Activated T-cell treated with anti-CD3 and anti-CD28 coated beads, Interleukin-2, amount 50 U/mL, for 4 hours (primary cell): ENCODE data around the gene KLK3. TPM values are rescaled to one million over a fixed set of nuclear protein-coding genes. Genes with fewer than 3 reads are reported as not detected.
"Not testable (repeated sequence)": the region's sequence is repeated elsewhere in the genome, so short reads cannot be mapped to it uniquely, and the experiment has no call there.

Source experiments
- ATAC-seq, 2 donors: fragments of 200-7000 bp; cut with Tn5 transposase; one replicate each; pipeline ENCODE4 v1.10.0; 2021
- DNase-seq: peaks from one replicate; pipeline ENCODE4 v3.0.0-alpha.2; 2020
- H3K27me3 Mint-ChIP-seq: one replicate; pipeline ENCODE4 v1.8.0; 2021; ENCODE audit warnings: low read depth, mixed read lengths
- H3K36me3 Mint-ChIP-seq: one replicate; pipeline ENCODE4 v1.8.0; 2022; ENCODE audit warnings: mixed read lengths; ENCODE audit not compliant: insufficient read depth
- H3K4me1 Mint-ChIP-seq: one replicate; pipeline ENCODE4 v1.8.0; 2021; ENCODE audit warnings: low read depth, mixed read lengths
- H3K4me3 Mint-ChIP-seq: one replicate; pipeline ENCODE4 v1.8.0; 2021; ENCODE audit warnings: mild to moderate bottlenecking, moderate library complexity, mixed read lengths
- H3K9me3 Mint-ChIP-seq: one replicate; pipeline ENCODE4 v1.8.0; 2021; ENCODE audit warnings: mixed read lengths
- total RNA-seq, 3 donors: library from RNA; stranded (reverse); gene quantifications; one replicate each; pipeline ENCODE4 v1.2.1, GENCODE V29; 2021

Gene KLK3
- total RNA-seq, 3 donors from 2014 or later: not detected

DNA sequence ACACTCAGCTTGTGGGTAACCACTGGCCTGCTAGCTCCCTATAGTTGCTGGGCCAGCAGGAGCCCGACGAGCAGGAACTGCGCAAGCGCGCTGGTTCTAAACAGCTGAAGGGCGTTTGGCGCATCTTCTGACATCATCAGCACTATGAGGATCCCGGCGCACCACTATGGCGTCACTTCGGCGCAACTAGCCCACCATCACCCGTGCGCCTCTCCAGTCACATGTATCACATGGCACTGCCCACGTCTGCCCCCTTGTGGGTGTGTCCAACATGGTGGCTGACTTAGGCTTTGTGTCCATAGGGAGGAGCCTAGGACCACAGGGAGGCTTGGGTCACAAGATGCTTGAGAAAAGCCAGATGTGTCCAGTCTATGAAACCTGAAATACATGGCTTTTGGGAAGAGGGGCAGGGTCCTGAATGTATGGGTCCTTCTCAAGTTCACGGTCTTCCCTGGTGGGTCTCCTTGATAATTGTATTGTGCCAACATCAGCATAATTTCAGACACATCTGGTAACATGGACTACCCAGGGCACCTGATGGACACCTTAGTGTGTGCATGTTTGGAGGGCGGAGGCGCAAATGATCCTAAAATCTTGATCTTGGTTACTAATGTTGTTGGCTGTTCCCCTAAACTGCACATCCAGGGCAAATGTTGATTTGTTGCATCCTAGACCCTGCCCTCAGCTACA, 38.5 kb downstream of the KLK3 start:
- Mint-ChIP-seq H3K36me3 (no peaks in the 10 kb centered on the region), H3K4me1 (no peaks in the 10 kb centered on the region), H3K4me3 (no peak overlapping the region), H3K27me3 (peaks cover 25% of the 10 kb centered on the region), H3K9me3 (no peaks in the 10 kb centered on the region)
- no peak for DNase-seq
- ATAC-seq: no peak

DNA sequence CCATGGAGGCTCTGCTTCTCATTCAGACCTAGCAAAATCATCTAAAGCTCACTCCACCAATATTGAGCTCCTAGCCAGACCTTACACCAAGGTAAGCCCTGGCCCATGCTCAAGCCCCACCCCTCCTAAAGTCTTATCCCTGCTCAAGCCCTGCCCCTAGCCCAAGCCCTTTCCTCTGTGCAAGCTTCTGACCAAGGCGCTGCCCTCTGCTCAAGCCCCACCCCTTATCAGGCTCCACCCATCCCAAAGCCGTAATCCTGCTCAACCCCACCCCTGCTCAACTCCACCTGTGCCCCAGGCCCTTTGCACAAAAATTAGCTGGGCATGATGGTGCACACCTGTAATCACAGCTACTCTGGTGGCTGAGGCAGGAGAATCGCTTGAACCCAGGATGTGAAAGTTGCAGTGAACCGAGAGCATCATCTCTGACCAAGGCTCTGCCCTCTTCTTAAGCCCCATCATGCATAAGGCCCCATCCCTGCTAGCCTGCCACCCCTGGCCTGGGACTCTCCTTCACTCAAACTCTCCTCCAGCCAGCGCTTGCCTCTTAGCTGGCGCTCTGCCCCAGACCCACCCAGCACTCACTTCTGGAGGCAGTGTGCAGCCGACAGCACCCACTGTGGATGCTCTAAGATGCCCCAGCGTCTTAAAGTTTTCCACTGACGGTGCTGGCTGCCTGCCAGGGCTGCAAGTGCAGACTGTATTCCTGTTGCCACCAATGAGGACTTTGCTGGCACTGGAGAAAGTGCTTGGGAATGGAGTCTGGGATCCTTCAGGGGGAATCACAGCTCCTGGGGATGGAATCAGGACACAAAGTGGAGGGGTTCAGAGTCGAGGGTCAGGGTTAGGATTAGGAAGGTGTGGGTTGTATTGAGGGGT, 40.0 kb downstream of the KLK3 start:
- no peak overlapping the region for H3K4me3 Mint-ChIP-seq
- ATAC-seq (no peak), DNase-seq (no peak)
- H3K36me3 Mint-ChIP-seq: no peaks in the 10 kb centered on the region
- no peaks in the 10 kb centered on the region for H3K9me3 Mint-ChIP-seq
- H3K27me3 Mint-ChIP-seq: peaks cover 23% of the 10 kb centered on the region
- no peaks in the 10 kb centered on the region for H3K4me1 Mint-ChIP-seq

DNA sequence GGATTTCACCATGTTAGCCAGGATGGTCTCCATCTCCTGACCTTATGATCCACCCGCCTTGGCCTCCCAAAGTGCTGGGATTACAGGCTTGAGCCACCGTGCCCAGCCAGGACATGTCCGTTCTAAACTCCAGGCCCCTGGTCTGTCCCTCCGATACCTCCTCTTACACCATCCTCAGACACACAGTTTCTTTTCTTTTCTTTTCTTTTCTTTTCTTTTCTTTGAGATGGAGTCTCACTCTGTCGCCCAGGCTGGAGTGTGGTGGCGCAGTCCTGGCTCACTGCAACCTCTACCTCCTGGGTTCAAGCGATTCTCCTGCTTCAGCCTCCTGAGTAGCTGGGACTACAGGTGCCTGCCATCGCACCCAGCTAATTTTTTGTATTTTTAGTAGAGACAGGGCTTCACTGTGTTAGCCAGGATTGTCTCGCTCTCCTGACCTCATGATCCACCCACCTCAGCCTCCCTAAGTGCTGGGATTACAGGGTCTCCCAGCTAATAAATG, 41.4 kb downstream of the KLK3 start:
- not testable (repeated sequence) for H3K4me1 Mint-ChIP-seq, H3K36me3 Mint-ChIP-seq, DNase-seq, H3K9me3 Mint-ChIP-seq, ATAC-seq, H3K4me3 Mint-ChIP-seq
- H3K27me3 Mint-ChIP-seq: peaks cover 27% of the 10 kb centered on the region

DNA sequence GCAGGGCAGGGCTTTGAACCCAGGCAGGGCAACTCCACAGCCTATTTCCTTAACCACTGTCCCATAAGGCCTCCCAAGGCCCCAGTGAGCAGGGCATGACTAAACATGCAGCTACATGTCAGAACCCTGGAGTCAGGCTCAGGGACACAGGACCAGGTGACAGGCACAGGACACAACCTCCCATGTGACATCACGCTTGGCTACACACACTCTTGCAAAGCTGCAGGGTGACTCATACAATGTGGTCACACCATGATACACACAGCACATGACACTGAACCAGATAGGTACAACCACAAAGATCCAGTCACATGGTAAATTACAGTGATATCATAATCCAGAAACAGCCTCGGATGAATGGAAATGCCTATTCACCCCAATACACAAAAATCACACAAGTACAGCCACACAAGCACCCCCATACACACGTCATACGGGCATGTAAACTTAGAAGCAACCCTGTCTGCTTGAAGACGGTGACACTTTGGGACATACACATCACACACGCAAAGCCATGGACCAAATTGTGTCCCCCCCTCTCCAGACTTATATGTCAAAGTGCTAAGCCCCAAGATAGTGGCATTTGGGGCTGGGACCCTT, 42.0 kb downstream of the KLK3 start:
- DNase-seq (no peak), ATAC-seq (peak; percentile 82 to 93)
- Mint-ChIP-seq H3K9me3 (no peaks in the 10 kb centered on the region), H3K36me3 (no peaks in the 10 kb centered on the region), H3K4me1 (no peaks in the 10 kb centered on the region), H3K27me3 (peaks cover 26% of the 10 kb centered on the region), H3K4me3 (no peak overlapping the region)

DNA sequence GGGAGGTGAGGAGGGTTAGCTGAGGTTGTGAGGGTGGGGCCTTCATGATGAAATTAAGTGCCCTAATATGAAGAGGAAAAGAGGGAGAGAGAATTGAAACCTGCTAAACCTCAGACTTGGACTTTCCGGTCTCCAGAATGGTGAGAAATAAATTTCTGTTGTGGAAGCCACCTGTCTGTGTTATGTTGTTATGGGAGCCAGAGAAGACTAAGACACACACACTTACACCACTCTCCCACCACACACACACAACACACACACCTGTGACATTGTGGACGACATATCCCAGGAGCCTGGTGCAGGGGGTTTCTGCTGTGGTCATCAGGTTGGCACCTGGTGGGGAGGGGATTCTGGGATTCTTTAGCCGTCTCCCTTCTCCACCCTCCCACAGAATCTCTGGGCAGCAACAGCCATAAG, 42.5 kb downstream of the KLK3 start:
- Mint-ChIP-seq H3K27me3 (peaks cover 25% of the 10 kb centered on the region), H3K4me1 (no peaks in the 10 kb centered on the region), H3K9me3 (no peaks in the 10 kb centered on the region), H3K4me3 (no peak overlapping the region), H3K36me3 (no peaks in the 10 kb centered on the region)
- DNase-seq: no peak
- ATAC-seq: no peak

DNA sequence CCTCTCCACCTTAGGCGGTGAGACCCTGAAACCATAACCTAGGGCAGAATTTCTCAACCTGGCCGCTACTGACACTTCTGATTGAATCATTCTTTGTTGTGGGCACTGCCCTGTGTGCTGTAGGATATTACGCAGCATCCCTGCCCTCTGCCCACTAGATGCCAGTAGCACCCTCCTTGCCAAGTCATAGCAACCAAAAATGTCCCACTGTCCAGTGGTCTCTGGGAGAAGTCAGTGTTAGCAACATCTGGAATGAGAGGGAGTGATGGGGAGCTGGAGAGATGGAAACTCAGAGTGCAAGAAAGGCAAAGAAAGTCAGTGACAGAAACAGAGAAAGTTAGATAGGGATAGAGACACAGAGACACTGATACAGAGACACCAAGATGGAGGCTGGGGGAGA, 42.9 kb downstream of the KLK3 start:
- H3K4me1 Mint-ChIP-seq: no peaks in the 10 kb centered on the region
- H3K36me3 Mint-ChIP-seq: no peaks in the 10 kb centered on the region
- peaks cover 27% of the 10 kb centered on the region for H3K27me3 Mint-ChIP-seq
- no peaks in the 10 kb centered on the region for H3K9me3 Mint-ChIP-seq
- no peak overlapping the region for H3K4me3 Mint-ChIP-seq
- DNase-seq: no peak
- ATAC-seq: no peak

DNA sequence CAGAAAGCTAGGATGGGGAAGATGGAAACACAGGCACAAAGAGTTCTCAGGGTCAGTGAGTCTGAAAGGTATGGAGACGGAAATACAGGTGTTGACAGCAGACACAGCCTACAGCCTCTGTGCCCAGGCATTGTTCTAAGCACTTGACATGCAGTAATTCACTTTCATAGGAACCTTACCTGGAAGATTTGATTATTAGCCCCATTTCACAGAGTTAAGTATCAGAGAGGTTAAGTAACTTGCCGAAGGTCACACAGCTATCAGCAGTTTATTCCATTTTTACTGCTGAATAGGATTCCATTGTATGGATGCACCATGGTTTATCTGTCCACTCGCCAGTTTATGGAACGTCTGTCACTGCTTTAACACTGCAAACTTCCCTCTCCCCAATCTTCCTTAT, 43.3 kb downstream of the KLK3 start:
- no peaks in the 10 kb centered on the region for H3K9me3 Mint-ChIP-seq
- H3K4me3 Mint-ChIP-seq: no peak overlapping the region
- no peak for DNase-seq
- H3K36me3 Mint-ChIP-seq: no peaks in the 10 kb centered on the region
- H3K4me1 Mint-ChIP-seq: no peaks in the 10 kb centered on the region
- peaks cover 29% of the 10 kb centered on the region for H3K27me3 Mint-ChIP-seq
- ATAC-seq: no peak

DNA sequence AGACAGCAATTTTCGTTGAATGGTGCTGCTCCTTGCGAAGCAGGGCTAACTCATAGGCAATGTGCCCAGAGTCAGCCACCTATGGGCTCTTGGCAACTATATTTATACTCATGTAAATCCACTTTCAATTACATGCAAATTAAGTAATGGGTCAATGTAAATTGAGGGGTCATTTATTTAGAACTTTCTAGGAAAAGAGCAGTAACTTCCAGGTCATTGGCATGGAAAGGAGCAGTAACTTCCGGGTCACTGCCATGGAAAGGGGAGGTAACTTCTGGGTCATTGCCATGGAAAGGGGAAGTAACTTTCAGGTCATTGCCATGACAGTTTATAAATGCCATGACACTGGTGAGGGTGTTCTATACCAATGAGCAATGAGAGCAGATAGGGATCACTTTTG, 44.9 kb downstream of the KLK3 start:
- ATAC-seq (no peak), DNase-seq (no peak)
- H3K4me1 Mint-ChIP-seq: no peaks in the 10 kb centered on the region
- no peaks in the 10 kb centered on the region for H3K36me3 Mint-ChIP-seq
- peaks cover 28% of the 10 kb centered on the region for H3K27me3 Mint-ChIP-seq
- H3K9me3 Mint-ChIP-seq: no peaks in the 10 kb centered on the region
- no peak overlapping the region for H3K4me3 Mint-ChIP-seq

DNA sequence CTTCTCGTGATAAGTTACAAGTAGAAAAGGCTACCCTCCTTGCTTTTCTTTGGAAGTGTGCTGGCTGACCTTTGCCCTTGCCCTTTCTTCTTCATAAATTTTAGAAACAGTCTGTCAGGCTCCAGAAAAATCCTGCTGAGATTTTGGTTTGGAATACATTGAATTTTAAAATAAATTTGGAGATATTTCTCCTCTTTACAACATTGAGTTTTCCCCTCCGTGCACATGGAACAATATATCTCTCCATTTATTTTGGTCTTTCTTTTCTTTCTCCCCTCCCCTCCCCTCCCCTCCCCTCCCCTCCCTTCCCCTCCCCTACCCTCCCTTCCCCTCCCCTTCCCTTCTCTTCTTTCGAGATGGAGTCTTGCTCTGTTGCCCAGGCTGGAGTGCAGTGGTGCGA, 47.9 kb downstream of the KLK3 start:
- Mint-ChIP-seq H3K36me3 (no peaks in the 10 kb centered on the region), H3K9me3 (no peaks in the 10 kb centered on the region), H3K27me3 (peaks cover 37% of the 10 kb centered on the region), H3K4me3 (no peak overlapping the region), H3K4me1 (no peaks in the 10 kb centered on the region)
- ATAC-seq (no peak), DNase-seq (no peak)

DNA sequence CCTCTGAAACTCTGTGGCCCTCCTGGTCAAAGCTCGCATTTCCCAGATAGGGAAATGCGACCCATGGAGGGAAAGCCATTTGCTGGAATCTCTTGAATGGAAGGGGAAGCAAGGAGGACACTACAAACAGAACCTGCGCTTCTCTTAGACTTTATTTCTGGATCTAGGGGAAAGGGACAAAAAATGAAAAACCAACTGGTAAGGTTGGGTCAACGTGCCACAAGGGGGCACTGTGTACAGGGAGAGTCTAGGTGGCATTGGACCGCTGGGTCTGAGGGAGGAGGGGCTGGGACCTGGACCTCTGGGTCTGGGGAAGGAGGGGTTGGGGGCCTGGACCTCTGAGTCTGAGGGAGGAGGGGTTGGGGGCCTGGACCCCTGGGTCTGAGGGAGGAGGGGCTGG, 51.5 kb downstream of the KLK3 start:
- H3K36me3 Mint-ChIP-seq: no peaks in the 10 kb centered on the region
- H3K4me1 Mint-ChIP-seq: peaks cover 4% of the 10 kb centered on the region
- peaks cover 64% of the 10 kb centered on the region for H3K27me3 Mint-ChIP-seq
- DNase-seq: peak; percentile 17
- ATAC-seq: peak in 1 of 2 donors; percentile 44
- no peak overlapping the region for H3K4me3 Mint-ChIP-seq
- H3K9me3 Mint-ChIP-seq: no peaks in the 10 kb centered on the region

DNA sequence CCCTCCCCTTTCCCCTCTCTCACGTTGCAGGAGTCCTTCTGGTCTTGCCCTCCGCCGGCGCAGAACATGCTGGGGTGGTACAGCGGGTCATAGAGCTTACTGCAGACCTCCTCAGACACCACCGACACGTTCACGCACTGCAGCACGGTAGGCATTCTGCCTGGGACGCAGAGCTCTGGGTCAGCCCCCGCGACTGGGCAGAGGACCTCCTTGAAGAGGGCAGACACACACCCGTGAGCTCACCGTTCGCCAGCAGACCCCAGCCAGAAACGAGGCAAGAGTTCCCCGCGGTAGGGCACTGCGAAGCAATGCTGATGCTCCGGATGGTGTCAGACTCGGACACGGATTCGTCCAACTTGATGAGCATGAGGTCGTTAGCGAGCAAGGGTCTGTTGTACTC, 53.6 kb downstream of the KLK3 start:
- Mint-ChIP-seq H3K36me3 (no peaks in the 10 kb centered on the region), H3K4me1 (peaks cover 4% of the 10 kb centered on the region), H3K4me3 (no peak overlapping the region), H3K27me3 (peaks cover 68% of the 10 kb centered on the region), H3K9me3 (no peaks in the 10 kb centered on the region)
- ATAC-seq: no peak
- no peak for DNase-seq

DNA sequence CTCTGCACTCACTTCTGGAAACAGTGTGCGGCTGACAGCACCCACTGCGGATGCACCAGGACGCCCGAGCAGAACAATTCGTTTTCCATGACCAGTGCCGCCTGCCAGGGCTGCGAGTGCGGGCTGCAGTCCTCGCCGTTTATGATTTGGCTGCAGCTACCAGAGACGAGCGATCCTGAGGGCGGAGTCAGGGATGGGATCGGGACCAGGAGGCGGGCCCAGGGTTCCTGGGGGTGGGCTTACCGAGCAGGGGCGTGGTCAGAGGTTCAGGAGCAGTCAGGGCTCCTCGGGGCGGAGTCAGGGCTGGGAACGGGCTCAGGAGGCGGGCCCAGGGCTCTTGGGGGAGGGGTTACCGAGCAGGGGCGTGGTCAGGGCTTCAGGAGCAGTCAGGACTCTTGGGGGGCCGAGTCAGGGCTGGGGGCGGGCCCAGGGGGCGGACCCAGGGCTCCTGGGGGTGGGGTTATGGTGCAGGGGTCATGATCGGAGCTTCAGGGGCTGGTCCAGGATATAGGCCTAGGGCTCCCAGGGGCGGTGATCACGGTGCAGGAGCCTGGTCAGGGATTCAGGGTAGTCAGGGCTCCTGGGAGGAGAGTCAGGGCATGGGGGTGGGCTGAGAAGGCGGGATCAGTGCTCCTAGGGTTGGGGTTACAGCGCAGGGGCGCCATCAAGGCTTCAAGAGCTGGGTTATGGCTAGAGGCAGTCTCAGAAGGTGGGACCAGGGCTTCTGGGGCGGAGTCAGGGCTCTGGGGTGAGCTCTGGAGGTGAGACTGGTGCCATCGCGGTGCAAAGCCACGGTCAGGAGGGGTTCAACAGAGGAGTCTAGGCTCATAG, 54.7 kb downstream of the KLK3 start:
- Mint-ChIP-seq H3K4me3 (no peak overlapping the region), H3K4me1 (peaks cover 4% of the 10 kb centered on the region), H3K36me3 (no peaks in the 10 kb centered on the region), H3K27me3 (peaks cover 65% of the 10 kb centered on the region), H3K9me3 (no peaks in the 10 kb centered on the region)
- DNase-seq (no peak), ATAC-seq (peak; percentile 46 to 53)
